ENCODE results near the gene SLC25A26. TPM values are rescaled to one million over a fixed set of nuclear protein-coding genes. Genes with fewer than 3 reads are reported as not detected.

SLC25A26 gene
- total RNA-seq, 1 experiment from 2014 or later: 23.8 TPM

DNA sequence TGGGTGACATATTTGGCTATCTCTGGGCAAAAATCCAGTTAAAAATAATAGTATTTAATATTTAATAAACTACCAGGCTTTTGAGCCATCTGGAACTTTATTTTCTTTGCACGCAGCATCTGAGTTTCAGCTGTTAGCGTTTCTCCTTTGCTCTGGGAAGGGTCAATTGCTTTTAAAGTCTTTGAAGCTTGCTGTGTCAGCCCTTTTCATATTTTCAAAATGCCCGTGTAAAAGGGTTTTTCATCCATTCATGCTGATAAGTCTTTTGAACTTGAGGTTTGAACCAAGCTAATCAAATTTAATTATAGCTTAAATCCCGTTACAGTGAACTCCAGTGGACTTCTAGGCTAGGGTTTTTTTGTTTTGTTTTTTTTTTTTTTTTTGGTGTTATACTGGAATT, 79.1 kb downstream of the SLC25A26 start:
- RAD21 ChIA-PET (ENCODE audit: low non-redundant PET in 1 of 2, low total read pairs in 2 of 2, uncharacterized antibody in 2 of 2, unreplicated experiment in 2 of 2): no interaction called here
- H3K9ac ChIP-seq (ENCODE audit: low read length): no peak overlapping the region

More for the DNA sequence above, 79.1 kb downstream of the SLC25A26 start:
- ATAC-seq (no peak), DNase-seq (ENCODE audit: low read depth, low spot score) (no peak)
- ChIA-PET CTCF (no interaction called here), POLR2A (no interaction called here)
- Histone ChIP-seq H3K9me3 (ENCODE audit: control insufficient read depth in 1 of 2, insufficient read depth in 1 of 2, low read depth in 1 of 2, low read length in 2 of 2) (no peaks in the 10 kb centered on the region), H4K20me1 (ENCODE audit: insufficient read depth) (no peaks in the 10 kb centered on the region), H3K4me2 (ENCODE audit: low read length) (no peak overlapping the region), H3K27ac (ENCODE audit: low read depth, low read length) (no peak overlapping the region), H3K79me2 (ENCODE audit: insufficient read depth, low read length) (peaks cover 3% of the 10 kb centered on the region; the same call in 1 of the 2 replicates), H3K27me3 (ENCODE audit: insufficient read depth, low read length) (no peaks in the 10 kb centered on the region), H3K4me3 (replicated peaks in 1 of 2; ENCODE audit: low read depth in 1 of 2, low read length in 2 of 2) (no peak overlapping the region), H2AFZ (ENCODE audit: low read depth, low read length, poor library complexity, severe bottlenecking) (no peak overlapping the region), H3K4me1 (ENCODE audit: control insufficient read depth in 1 of 2, insufficient read depth in 2 of 2, low read length in 2 of 2) (no peaks in the 10 kb centered on the region), H3K9me2 (ENCODE audit: insufficient read depth) (no peaks in the 10 kb centered on the region), H3K36me3 (ENCODE audit: control insufficient read depth in 1 of 2, insufficient read depth in 2 of 2, low read length in 2 of 2) (no peaks in the 10 kb centered on the region)
- intact Hi-C loops (cut with micrococcal nuclease): no loop called here
- BruUV-seq (replicated peaks): no TSS peak
- TF ChIP-seq FOSL1 (IDR thresholded peaks at IDR 0.05; ENCODE audit: low read depth) (no peak), POLR2AphosphoS5 (IDR thresholded peaks at IDR 0.05; ENCODE audit: low read depth, low read length) (no peak), EZH2phosphoT487 (IDR thresholded peaks at IDR 0.05; ENCODE audit: borderline replicate concordance) (no peak), EZH2 (IDR thresholded peaks at IDR 0.05) (no peak), CEBPB (IDR thresholded peaks at IDR 0.05; ENCODE audit: low read depth) (no peak), TCF7L2 (IDR thresholded peaks at IDR 0.05; ENCODE audit: borderline replicate concordance, extremely low read depth, insufficient read depth, insufficient read length) (no peak), SP1 (IDR thresholded peaks at IDR 0.05; ENCODE audit: low read depth) (no peak), EGR1 (IDR thresholded peaks at IDR 0.05; ENCODE audit: low read depth) (no peak), CBX3 (IDR thresholded peaks at IDR 0.05; ENCODE audit: low read depth) (no peak), SRF (IDR thresholded peaks at IDR 0.05; ENCODE audit: low read depth) (no peak), RAD21 (IDR thresholded peaks at IDR 0.05; ENCODE audit: low read depth) (no peak), POLR2A (IDR thresholded peaks at IDR 0.05; ENCODE audit: borderline replicate concordance, extremely low read depth, insufficient read depth, insufficient read length) (no peak), JUND (IDR thresholded peaks at IDR 0.05) (no peak), SIN3A (IDR thresholded peaks at IDR 0.05; ENCODE audit: low read depth) (no peak), ELF1 (IDR thresholded peaks at IDR 0.05; ENCODE audit: borderline replicate concordance, low read depth) (no peak)
- TF ChIP-seq, protein P1, sequence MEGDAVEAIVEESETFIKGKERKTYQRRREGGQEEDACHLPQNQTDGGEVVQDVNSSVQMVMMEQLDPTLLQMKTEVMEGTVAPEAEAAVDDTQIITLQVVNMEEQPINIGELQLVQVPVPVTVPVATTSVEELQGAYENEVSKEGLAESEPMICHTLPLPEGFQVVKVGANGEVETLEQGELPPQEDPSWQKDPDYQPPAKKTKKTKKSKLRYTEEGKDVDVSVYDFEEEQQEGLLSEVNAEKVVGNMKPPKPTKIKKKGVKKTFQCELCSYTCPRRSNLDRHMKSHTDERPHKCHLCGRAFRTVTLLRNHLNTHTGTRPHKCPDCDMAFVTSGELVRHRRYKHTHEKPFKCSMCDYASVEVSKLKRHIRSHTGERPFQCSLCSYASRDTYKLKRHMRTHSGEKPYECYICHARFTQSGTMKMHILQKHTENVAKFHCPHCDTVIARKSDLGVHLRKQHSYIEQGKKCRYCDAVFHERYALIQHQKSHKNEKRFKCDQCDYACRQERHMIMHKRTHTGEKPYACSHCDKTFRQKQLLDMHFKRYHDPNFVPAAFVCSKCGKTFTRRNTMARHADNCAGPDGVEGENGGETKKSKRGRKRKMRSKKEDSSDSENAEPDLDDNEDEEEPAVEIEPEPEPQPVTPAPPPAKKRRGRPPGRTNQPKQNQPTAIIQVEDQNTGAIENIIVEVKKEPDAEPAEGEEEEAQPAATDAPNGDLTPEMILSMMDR (IDR thresholded peaks at IDR 0.05 in 2 of 3, conservative IDR thresholded peaks at IDR 0.05 in 1 of 3; ENCODE audit: borderline replicate concordance in 1 of 3, insufficient read depth in 1 of 3, low read depth in 2 of 3, low read length in 2 of 3): no peak
- TF ChIP-seq, protein P2, sequence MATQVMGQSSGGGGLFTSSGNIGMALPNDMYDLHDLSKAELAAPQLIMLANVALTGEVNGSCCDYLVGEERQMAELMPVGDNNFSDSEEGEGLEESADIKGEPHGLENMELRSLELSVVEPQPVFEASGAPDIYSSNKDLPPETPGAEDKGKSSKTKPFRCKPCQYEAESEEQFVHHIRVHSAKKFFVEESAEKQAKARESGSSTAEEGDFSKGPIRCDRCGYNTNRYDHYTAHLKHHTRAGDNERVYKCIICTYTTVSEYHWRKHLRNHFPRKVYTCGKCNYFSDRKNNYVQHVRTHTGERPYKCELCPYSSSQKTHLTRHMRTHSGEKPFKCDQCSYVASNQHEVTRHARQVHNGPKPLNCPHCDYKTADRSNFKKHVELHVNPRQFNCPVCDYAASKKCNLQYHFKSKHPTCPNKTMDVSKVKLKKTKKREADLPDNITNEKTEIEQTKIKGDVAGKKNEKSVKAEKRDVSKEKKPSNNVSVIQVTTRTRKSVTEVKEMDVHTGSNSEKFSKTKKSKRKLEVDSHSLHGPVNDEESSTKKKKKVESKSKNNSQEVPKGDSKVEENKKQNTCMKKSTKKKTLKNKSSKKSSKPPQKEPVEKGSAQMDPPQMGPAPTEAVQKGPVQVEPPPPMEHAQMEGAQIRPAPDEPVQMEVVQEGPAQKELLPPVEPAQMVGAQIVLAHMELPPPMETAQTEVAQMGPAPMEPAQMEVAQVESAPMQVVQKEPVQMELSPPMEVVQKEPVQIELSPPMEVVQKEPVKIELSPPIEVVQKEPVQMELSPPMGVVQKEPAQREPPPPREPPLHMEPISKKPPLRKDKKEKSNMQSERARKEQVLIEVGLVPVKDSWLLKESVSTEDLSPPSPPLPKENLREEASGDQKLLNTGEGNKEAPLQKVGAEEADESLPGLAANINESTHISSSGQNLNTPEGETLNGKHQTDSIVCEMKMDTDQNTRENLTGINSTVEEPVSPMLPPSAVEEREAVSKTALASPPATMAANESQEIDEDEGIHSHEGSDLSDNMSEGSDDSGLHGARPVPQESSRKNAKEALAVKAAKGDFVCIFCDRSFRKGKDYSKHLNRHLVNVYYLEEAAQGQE (IDR thresholded peaks at IDR 0.05; ENCODE audit: low read depth): no peak
- TF ChIP-seq, protein P3, sequence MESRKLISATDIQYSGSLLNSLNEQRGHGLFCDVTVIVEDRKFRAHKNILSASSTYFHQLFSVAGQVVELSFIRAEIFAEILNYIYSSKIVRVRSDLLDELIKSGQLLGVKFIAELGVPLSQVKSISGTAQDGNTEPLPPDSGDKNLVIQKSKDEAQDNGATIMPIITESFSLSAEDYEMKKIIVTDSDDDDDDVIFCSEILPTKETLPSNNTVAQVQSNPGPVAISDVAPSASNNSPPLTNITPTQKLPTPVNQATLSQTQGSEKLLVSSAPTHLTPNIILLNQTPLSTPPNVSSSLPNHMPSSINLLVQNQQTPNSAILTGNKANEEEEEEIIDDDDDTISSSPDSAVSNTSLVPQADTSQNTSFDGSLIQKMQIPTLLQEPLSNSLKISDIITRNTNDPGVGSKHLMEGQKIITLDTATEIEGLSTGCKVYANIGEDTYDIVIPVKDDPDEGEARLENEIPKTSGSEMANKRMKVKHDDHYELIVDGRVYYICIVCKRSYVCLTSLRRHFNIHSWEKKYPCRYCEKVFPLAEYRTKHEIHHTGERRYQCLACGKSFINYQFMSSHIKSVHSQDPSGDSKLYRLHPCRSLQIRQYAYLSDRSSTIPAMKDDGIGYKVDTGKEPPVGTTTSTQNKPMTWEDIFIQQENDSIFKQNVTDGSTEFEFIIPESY (IDR thresholded peaks at IDR 0.05; ENCODE audit: extremely low read depth, insufficient replicate concordance, low read length): no peak
- TF ChIP-seq, protein P4, sequence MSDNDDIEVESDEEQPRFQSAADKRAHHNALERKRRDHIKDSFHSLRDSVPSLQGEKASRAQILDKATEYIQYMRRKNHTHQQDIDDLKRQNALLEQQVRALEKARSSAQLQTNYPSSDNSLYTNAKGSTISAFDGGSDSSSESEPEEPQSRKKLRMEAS (IDR thresholded peaks at IDR 0.05): no peak
- TF ChIP-seq, protein P5, sequence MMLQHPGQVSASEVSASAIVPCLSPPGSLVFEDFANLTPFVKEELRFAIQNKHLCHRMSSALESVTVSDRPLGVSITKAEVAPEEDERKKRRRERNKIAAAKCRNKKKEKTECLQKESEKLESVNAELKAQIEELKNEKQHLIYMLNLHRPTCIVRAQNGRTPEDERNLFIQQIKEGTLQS (IDR thresholded peaks at IDR 0.05): no peak

Data from HCT116 (cell line).